Liver (tissue), 9 donors: ENCODE results near the gene PATJ. TPM values are rescaled to one million over a fixed set of nuclear protein-coding genes. Genes with fewer than 3 reads are reported as not detected.

Experiments
- DNase-seq: peaks from one replicate; pipeline ENCODE4 v3.0.0-alpha.2; 2017; ENCODE audit warnings: low spot score
- H3K27ac ChIP-seq, 2 donors: one replicate each; pipeline ENCODE4 v1.7.0; 2013; ENCODE audit warnings: inconsistent platforms in 2 of 2, low read length in 2 of 2, control low read depth in 1 of 2, low read depth in 1 of 2, mild to moderate bottlenecking in 1 of 2
- H3K27me3 ChIP-seq, 4 donors: one replicate each; pipeline versions ENCODE4 v1.6.1 to v1.7.0; 2013; ENCODE audit warnings: low read length in 3 of 4, inconsistent platforms in 1 of 4, mild to moderate bottlenecking in 1 of 4, moderate library complexity in 1 of 4; ENCODE audit not compliant: control insufficient read depth in 4 of 4, insufficient read depth in 4 of 4
- H3K36me3 ChIP-seq, 4 donors: one replicate each; pipeline versions ENCODE4 v1.6.1 to v1.7.0; 2013; ENCODE audit warnings: low read length in 3 of 4, mild to moderate bottlenecking in 3 of 4, low read depth in 1 of 4, moderate library complexity in 1 of 4; ENCODE audit not compliant: control insufficient read depth in 4 of 4, insufficient read depth in 3 of 4
- H3K4me1 ChIP-seq, 4 donors: one replicate each; pipeline versions ENCODE4 v1.6.1 to v1.7.0; 2013; ENCODE audit warnings: low read length in 3 of 4, mild to moderate bottlenecking in 3 of 4, moderate library complexity in 1 of 4; ENCODE audit not compliant: control insufficient read depth in 4 of 4, insufficient read depth in 4 of 4
- H3K4me3 ChIP-seq, 3 donors: one replicate each; pipeline versions ENCODE4 v1.6.1 to v1.7.0; 2013; ENCODE audit warnings: low read length in 3 of 3, control low read depth in 1 of 3, low read depth in 1 of 3, mild to moderate bottlenecking in 1 of 3
- H3K9ac ChIP-seq, 2 donors: one replicate each; pipeline ENCODE4 v1.7.0; 2013; ENCODE audit warnings: low read length in 2 of 2, mild to moderate bottlenecking in 2 of 2, moderate library complexity in 2 of 2, control low read depth in 1 of 2, low read depth in 1 of 2
- H3K9me3 ChIP-seq, 4 donors: one replicate each; pipeline versions ENCODE4 v1.6.1 to v1.7.0; 2013; ENCODE audit warnings: low read length in 3 of 4; ENCODE audit not compliant: control insufficient read depth in 4 of 4
- EGR1 ChIP-seq, 2 donors: IDR thresholded peaks; 2 replicates each; pipeline ENCODE4 v1.6.1; 2016 to 2018; ENCODE audit warnings: antibody characterized with exemption in 2 of 2, low read depth in 2 of 2
- FOXA1 ChIP-seq: IDR thresholded peaks from 2 replicates; pipeline ENCODE4 v1.6.1; 2016; ENCODE audit warnings: antibody characterized with exemption
- FOXA2 ChIP-seq: IDR thresholded peaks from 2 replicates; pipeline ENCODE4 v1.6.1; 2016; ENCODE audit warnings: antibody characterized with exemption
- GABPA ChIP-seq, 2 donors: IDR thresholded peaks in 1 of 2; conservative IDR thresholded peaks in 1 of 2; 2 replicates each; pipeline ENCODE4 v1.6.1; 2016; ENCODE audit warnings: antibody characterized with exemption in 2 of 2, mild to moderate bottlenecking in 1 of 2, moderate library complexity in 1 of 2
- HNF4G ChIP-seq: IDR thresholded peaks from 2 replicates; pipeline ENCODE4 v1.6.1; 2016; ENCODE audit warnings: antibody characterized with exemption
- JUND ChIP-seq, 2 donors: IDR thresholded peaks; 2 replicates each; pipeline ENCODE4 v1.6.1; 2016; ENCODE audit warnings: antibody characterized with exemption in 2 of 2
- NR2F2 ChIP-seq: IDR thresholded peaks from 2 replicates; pipeline ENCODE4 v1.6.1; 2016; ENCODE audit warnings: antibody characterized with exemption
- RAD21 ChIP-seq, 2 donors: IDR thresholded peaks; 2 replicates each; pipeline ENCODE4 v1.6.1; 2016; ENCODE audit warnings: antibody characterized with exemption in 2 of 2, mild to moderate bottlenecking in 2 of 2
- REST ChIP-seq: IDR thresholded peaks from 2 replicates; pipeline ENCODE4 v1.6.1; 2016; ENCODE audit warnings: antibody characterized with exemption, mild to moderate bottlenecking
- RXRA ChIP-seq, 2 donors: IDR thresholded peaks; 2 replicates each; pipeline ENCODE4 v1.6.1; 2017 to 2018; ENCODE audit warnings: antibody characterized with exemption in 2 of 2, mild to moderate bottlenecking in 1 of 2
- TAF1 ChIP-seq: conservative IDR thresholded peaks from 2 replicates; pipeline ENCODE4 v1.6.1; 2016; ENCODE audit warnings: antibody characterized with exemption, mild to moderate bottlenecking
- YY1 ChIP-seq: IDR thresholded peaks from 2 replicates; pipeline ENCODE4 v1.6.1; 2016; ENCODE audit warnings: antibody characterized with exemption, mild to moderate bottlenecking
- WGBS: extraction: QIAGEN DNeasy Blood & Tissue Kit; methylation state at CpG from one replicate; pipeline ENCODE4 v1.1.7; 2013; 5-methylcytosine and 5-hydroxymethylcytosine counted together
- polyA plus RNA-seq, 2 donors: library from polyadenylated mRNA; stranded (reverse) in 1 of 2; unstranded in 1 of 2; fragments of 200-250 nt in 1 of 2; fragments of >200 nt in 1 of 2; fragmentation: Nextera tagmentation in 1 of 2; extraction: Ambion mirVana in 1 of 2; gene quantifications; one replicate each; pipeline versions ENCODE4 v1.2.1 to v1.2.3, GENCODE V29; 2013 to 2015
- total RNA-seq, 2 donors: library from RNA; depleted of rRNA; stranded (reverse); fragments of >200 nt; gene quantifications; one replicate each; pipeline ENCODE4 v1.2.3, GENCODE V29; 2014
- TF ChIP-seq, protein P1 (sequence below): IDR thresholded peaks from 2 replicates; pipeline ENCODE4 v1.6.1; 2016; ENCODE audit warnings: antibody characterized with exemption
- donor health status: healthy.
- donor health status: healthy.
- donor health status: healthy.
- donor health status: healthy.
- donor health status: healthy.

Gene PATJ
- total and polyA plus RNA-seq, 4 donors, result 5.7 to 29.8 (median 9.0) TPM

GRCh38 chr1:61952675-61953074 is 210.4 kb downstream of the PATJ start:
- 84% methylated on average over 1 of the region's 1 CpG for WGBS
- no peaks in the 10 kb centered on the region for H3K27me3 ChIP-seq
- no peaks in the 10 kb centered on the region for H3K4me1 ChIP-seq
- no peaks in the 10 kb centered on the region for H3K9me3 ChIP-seq
- no peak for DNase-seq
- H3K27ac ChIP-seq, result no peak overlapping the region
- no peaks in the 10 kb centered on the region for H3K36me3 ChIP-seq
- TF ChIP-seq YY1 (no peak), JUND (IDR thresholded peaks at IDR 0.05) (no peak), HNF4G (no peak), FOXA2 (no peak), TAF1 (no peak)
- TF ChIP-seq, protein P1, sequence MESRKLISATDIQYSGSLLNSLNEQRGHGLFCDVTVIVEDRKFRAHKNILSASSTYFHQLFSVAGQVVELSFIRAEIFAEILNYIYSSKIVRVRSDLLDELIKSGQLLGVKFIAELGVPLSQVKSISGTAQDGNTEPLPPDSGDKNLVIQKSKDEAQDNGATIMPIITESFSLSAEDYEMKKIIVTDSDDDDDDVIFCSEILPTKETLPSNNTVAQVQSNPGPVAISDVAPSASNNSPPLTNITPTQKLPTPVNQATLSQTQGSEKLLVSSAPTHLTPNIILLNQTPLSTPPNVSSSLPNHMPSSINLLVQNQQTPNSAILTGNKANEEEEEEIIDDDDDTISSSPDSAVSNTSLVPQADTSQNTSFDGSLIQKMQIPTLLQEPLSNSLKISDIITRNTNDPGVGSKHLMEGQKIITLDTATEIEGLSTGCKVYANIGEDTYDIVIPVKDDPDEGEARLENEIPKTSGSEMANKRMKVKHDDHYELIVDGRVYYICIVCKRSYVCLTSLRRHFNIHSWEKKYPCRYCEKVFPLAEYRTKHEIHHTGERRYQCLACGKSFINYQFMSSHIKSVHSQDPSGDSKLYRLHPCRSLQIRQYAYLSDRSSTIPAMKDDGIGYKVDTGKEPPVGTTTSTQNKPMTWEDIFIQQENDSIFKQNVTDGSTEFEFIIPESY, result no peak
- H3K9ac ChIP-seq, result no peak overlapping the region
- H3K4me3 ChIP-seq, result no peak overlapping the region

DNA sequence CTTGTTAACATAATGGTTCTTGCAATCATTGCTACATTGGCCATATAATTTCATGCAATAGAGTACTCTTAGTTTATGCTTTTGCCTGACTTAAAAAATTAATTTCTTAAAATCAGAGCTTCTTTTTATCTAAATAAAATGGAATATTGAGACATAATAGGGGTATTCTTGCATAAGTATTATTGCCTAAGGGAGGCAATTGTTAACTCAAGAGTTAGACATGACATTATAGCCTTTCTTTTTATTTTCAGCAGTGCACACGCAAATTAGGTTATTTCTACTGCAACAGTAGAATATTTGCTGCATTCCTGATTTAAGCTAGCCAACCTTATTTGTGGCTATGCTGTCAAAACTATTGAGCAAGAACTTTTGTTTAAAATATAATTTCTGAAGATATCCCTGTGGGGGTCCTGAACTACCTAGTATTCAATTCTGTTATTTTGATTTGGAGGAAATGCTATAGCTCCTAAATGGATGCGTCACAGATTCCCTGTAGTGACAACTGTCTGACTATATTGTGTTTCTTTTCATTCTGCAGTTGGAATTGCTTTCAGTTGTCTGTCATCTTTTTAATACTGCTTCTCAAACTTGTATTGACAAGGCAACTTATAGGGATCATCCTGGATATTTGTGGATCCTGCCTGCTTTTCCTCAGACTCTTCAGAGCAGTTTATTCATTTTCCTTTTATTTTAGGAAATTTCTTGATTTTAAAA is 211.0 kb downstream of the PATJ start:
- Histone ChIP-seq H3K36me3 (no peaks in the 10 kb centered on the region), H3K4me3 (no peak overlapping the region), H3K9ac (no peak overlapping the region), H3K27me3 (no peaks in the 10 kb centered on the region), H3K4me1 (no peaks in the 10 kb centered on the region), H3K9me3 (no peaks in the 10 kb centered on the region), H3K27ac (no peak overlapping the region)
- TF ChIP-seq GABPA (IDR thresholded peaks at IDR 0.05 in 1 of 2, conservative IDR thresholded peaks at IDR 0.05 in 1 of 2) (no peak), FOXA1 (no peak), HNF4G (no peak), YY1 (no peak), JUND (IDR thresholded peaks at IDR 0.05) (no peak), FOXA2 (no peak), REST (no peak), EGR1 (IDR thresholded peaks at IDR 0.05; ENCODE audit: low read depth in 2 of 2) (no peak), RAD21 (IDR thresholded peaks at IDR 0.05) (no peak), TAF1 (no peak), NR2F2 (no peak), RXRA (IDR thresholded peaks at IDR 0.05) (no peak)
- TF ChIP-seq, protein P1, result no peak
- WGBS, result 97% methylated on average over 2 of the region's 2 CpGs
- DNase-seq, result no peak
